Naive B cell (primary cell): ENCODE data around the gene GAN. TPM values are rescaled to one million over a fixed set of nuclear protein-coding genes. Genes with fewer than 3 reads are reported as not detected.
"Not testable (repeated sequence)": the region's sequence is repeated elsewhere in the genome, so short reads cannot be mapped to it uniquely, and the experiment has no call there.

Experiments used
- ATAC-seq, 2 donors: fragments of 150-1000 bp; cut with Tn5 transposase; 2 replicates each; pipeline ENCODE4 v1.10.0; 2021; ENCODE audit warnings: low read depth in 2 of 2, mild to moderate bottlenecking in 2 of 2, moderate library complexity in 2 of 2
- DNase-seq: peaks from one replicate; pipeline ENCODE4 v3.0.0; 2022
- H3K27ac Mint-ChIP-seq, 6 donors: one replicate each; pipeline ENCODE4 v1.8.0; 2020 to 2022; ENCODE audit warnings: mild to moderate bottlenecking in 6 of 6, mixed read lengths in 6 of 6, moderate library complexity in 5 of 6, inconsistent platforms in 2 of 6
- H3K27me3 Mint-ChIP-seq, 3 donors: one replicate each; pipeline ENCODE4 v1.8.0; 2021 to 2022; ENCODE audit warnings: mixed read lengths in 3 of 3, mild to moderate bottlenecking in 1 of 3
- H3K36me3 Mint-ChIP-seq, 2 donors: one replicate each; pipeline ENCODE4 v1.8.0; 2020 to 2022; ENCODE audit warnings: mixed read lengths in 2 of 2, inconsistent platforms in 1 of 2, mild to moderate bottlenecking in 1 of 2
- H3K4me1 Mint-ChIP-seq, 3 donors: one replicate each; pipeline ENCODE4 v1.8.0; 2020 to 2022; ENCODE audit warnings: mixed read lengths in 3 of 3, inconsistent platforms in 1 of 3, mild to moderate bottlenecking in 1 of 3, moderate library complexity in 1 of 3
- H3K4me3 Mint-ChIP-seq, 8 donors: one replicate each; pipeline ENCODE4 v1.8.0; 2020 to 2022; ENCODE audit warnings: mild to moderate bottlenecking in 8 of 8, mixed read lengths in 8 of 8, moderate library complexity in 8 of 8, inconsistent platforms in 2 of 8
- H3K9me3 Mint-ChIP-seq, 7 donors: one replicate each; pipeline ENCODE4 v1.8.0; 2020 to 2022; ENCODE audit warnings: mixed read lengths in 7 of 7, mild to moderate bottlenecking in 5 of 7, inconsistent platforms in 2 of 7, moderate library complexity in 1 of 7
- polyA plus RNA-seq, 6 donors: library from polyadenylated mRNA; unstranded; fragments of 300-500 nt; fragmentation: Illumina TruSeq; gene quantifications; one replicate each; pipeline ENCODE4 v1.2.3, GENCODE V29; 2021; ENCODE audit warnings: low read depth in 6 of 6

Gene GAN
- polyA plus RNA-seq, 6 donors from 2014 or later = 0.49 to 2.5 (median 1.6) TPM

- peak overlapping the region in 5 of 8 donors; percentile 12 to 52 (median 26) for H3K4me3 Mint-ChIP-seq
- H3K27me3 Mint-ChIP-seq = peaks cover 0 to 2% (median 0%) of the 10 kb centered on the region in 3 donors
- no peaks in the 10 kb centered on the region for H3K36me3 Mint-ChIP-seq
- peaks cover 0 to 3% (median 0%) of the 10 kb centered on the region in 7 donors for H3K9me3 Mint-ChIP-seq
- peaks cover 0 to 10% (median 5%) of the 10 kb centered on the region in 3 donors for H3K4me1 Mint-ChIP-seq
- ATAC-seq = no peak
- H3K27ac Mint-ChIP-seq = peak overlapping the region in 3 of 6 donors; percentile 57 to 75 (median 60)
- no peak for DNase-seq
Observed at GRCh38 chr16:81403208-81403600, 88.4 kb downstream of the GAN start.

DNA sequence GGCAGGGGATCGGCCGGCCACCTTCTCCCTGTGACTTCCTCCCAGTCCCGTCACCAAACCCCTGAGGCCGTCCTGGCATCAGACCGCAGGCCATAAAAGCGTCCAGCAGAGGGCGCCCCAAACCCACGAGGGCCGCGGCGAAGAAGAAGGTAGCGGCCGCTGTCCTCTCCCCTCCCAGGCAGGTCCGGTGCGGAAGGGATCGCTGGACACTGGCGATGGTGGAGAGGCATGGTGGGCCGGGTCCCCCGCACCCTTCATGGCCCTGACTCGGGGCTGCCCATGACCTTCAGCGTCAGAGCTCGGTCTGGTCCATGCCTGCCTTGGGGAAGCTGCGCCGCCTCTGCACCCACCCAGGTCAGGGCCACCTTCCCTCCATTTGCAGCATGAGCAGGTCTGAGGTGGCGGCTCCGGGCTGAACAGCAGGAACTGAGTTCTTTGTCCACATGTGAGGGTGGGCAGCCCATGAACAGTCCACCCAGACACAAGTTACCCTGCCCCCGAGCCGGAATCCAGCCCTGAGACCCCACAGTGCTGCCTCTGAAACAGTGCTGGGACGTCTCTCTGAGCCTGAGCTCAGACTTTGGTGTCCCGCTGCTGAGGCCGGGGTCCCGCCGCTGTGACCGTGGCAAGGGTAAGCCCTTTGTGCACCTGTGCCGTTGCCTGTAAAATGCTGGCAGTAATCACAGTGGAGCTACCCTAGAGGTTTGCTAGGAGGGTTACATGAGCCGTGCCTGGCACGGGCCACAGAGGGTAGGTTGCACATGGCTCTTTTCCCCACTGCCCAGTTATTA, 89.0 kb downstream of the GAN start:
- ATAC-seq (peak; percentile 94 to 95), DNase-seq (peak; percentile 79)
- H3K27me3 Mint-ChIP-seq = peaks cover 0 to 8% (median 4%) of the 10 kb centered on the region in 3 donors
- peak overlapping the region in 3 of 6 donors; percentile 57 to 75 (median 60) for H3K27ac Mint-ChIP-seq
- peak overlapping the region in 5 of 8 donors; percentile 12 to 64 (median 47) for H3K4me3 Mint-ChIP-seq
- peaks cover under 1 to 10% (median 5%) of the 10 kb centered on the region in 3 donors for H3K4me1 Mint-ChIP-seq
- peaks cover 0 to 3% (median 0%) of the 10 kb centered on the region in 7 donors for H3K9me3 Mint-ChIP-seq
- H3K36me3 Mint-ChIP-seq = no peaks in the 10 kb centered on the region

DNA sequence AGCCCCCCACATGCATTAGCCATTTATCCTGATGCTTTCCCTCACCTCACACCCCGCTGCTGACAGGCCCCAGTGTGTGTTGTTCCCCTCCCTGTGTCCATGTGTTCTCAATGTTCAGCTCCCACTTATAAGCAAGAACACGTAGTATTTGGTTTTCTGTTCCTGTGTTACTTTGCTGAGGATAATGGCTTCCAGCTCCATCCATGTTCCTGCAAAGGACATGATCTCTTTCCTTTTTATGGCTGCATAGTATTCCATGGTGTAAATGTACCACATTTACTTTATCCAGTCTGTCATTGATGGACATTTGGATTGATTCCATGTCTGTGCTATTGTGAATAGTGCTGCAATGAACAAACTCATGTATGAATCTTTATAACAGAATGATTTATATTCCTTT, 90.2 kb downstream of the GAN start:
- DNase-seq, H3K4me1 Mint-ChIP-seq, ATAC-seq, H3K9me3 Mint-ChIP-seq, H3K36me3 Mint-ChIP-seq, H3K27ac Mint-ChIP-seq: not testable (repeated sequence)
- peaks cover 0 to 17% (median 10%) of the 10 kb centered on the region in 3 donors for H3K27me3 Mint-ChIP-seq
- peak overlapping the region in 1 of 8 donors; percentile 40 for H3K4me3 Mint-ChIP-seq

DNA sequence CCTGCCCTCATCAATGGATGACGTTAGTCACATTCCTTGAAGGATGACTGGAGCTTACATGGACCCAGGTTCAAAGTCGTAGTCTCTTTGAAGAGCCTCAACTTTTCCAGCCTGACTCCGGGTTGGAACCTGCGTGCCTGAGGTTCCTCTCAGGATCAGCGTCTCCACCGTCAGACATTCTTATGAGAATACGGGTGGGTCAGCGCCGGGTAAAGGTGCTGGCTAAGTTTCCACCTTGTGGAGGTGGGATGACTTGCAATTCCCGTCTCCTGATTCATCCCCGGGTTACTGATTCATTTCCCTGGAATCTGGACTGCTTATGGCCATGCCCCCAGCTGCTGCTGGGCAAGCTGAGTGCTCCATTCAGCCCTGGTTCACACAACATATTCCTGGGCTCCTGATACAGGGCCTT, 90.9 kb downstream of the GAN start:
- Mint-ChIP-seq H3K4me3 (no peak overlapping the region), H3K36me3 (no peaks in the 10 kb centered on the region), H3K27me3 (peaks cover 0 to 18% (median 10%) of the 10 kb centered on the region in 3 donors), H3K27ac (no peak overlapping the region), H3K9me3 (no peaks in the 10 kb centered on the region), H3K4me1 (peaks cover 4 to 10% (median 7%) of the 10 kb centered on the region in 3 donors)
- ATAC-seq = no peak
- no peak for DNase-seq

DNA sequence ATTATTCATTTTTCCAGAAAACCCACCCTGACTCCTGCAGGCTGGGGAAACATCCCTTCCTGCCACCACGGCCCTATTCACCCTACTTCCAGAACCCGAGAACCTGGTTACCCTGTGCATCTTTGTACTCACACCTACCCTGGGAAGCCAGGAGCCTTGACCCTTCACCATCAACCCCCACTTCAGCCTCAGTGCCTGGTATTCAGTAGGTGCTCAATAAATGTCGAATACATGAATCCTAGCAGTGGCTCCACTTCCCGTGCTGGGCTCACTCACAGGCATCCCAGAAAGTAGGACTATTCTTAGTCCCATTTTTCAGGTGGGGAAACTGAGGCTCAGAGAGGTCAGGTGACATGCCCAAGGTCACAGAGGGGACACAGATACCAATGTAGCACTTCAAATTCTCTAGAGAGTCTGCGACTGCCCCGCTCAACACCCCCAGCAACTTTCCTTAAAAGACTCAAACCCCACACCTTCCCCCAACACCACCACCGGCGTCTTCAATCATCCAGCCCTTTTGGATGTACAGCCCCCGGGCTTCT, 93.7 kb downstream of the GAN start:
- Mint-ChIP-seq H3K4me1 (peaks cover 4 to 10% (median 8%) of the 10 kb centered on the region in 3 donors), H3K27ac (peak overlapping the region in 2 of 6 donors; percentile 9 to 71), H3K9me3 (no peaks in the 10 kb centered on the region), H3K36me3 (no peaks in the 10 kb centered on the region), H3K4me3 (peak overlapping the region in 1 of 8 donors; percentile 47), H3K27me3 (peaks cover 0 to 22% (median 10%) of the 10 kb centered on the region in 3 donors)
- ATAC-seq = no peak
- no peak for DNase-seq

DNA sequence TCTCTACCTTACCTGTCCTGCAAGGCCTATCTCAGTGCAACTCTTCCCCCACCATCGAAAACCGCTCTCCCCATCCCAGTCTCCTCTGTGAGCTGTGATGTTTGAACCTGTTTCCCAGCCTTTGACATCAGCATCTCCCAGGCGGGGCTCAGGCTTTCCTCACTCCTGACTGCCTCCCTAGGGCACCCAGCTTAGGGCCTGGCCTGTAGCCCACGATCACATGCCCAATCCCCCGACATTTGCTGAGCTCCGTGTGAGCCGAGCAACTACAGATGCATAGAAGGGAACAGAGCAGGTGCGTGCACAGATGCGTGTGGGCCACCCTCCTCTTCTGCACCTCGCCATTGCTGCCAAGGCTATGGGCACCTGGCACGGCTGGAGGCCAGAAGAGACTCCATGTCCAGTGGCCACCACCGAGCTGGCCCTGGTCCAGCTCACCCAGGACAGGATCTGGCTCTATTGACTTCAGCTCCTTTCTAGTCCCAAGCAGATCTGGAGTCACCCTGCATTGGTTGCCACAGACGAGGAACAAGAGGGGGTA, 94.3 kb downstream of the GAN start:
- no peak for DNase-seq
- Mint-ChIP-seq H3K27ac (peak overlapping the region in 1 of 6 donors; percentile 9), H3K4me3 (no peak overlapping the region), H3K4me1 (peaks cover 4 to 10% (median 7%) of the 10 kb centered on the region in 3 donors), H3K36me3 (no peaks in the 10 kb centered on the region), H3K27me3 (peaks cover 0 to 22% (median 10%) of the 10 kb centered on the region in 3 donors), H3K9me3 (no peaks in the 10 kb centered on the region)
- ATAC-seq = no peak

- peaks cover 0 to 22% (median 10%) of the 10 kb centered on the region in 3 donors for H3K27me3 Mint-ChIP-seq
- no peak overlapping the region for H3K4me3 Mint-ChIP-seq
- peaks cover 4 to 8% (median 5%) of the 10 kb centered on the region in 3 donors for H3K4me1 Mint-ChIP-seq
- DNase-seq = no peak
- no peaks in the 10 kb centered on the region for H3K36me3 Mint-ChIP-seq
- no peak overlapping the region for H3K27ac Mint-ChIP-seq
- H3K9me3 Mint-ChIP-seq = no peaks in the 10 kb centered on the region
- ATAC-seq = no peak
Observed at GRCh38 chr16:81410643-81411293, 96.0 kb downstream of the GAN start.

- no peaks in the 10 kb centered on the region for H3K36me3 Mint-ChIP-seq
- no peak overlapping the region for H3K27ac Mint-ChIP-seq
- H3K4me1 Mint-ChIP-seq = peaks cover 0 to 8% (median 4%) of the 10 kb centered on the region in 3 donors
- no peaks in the 10 kb centered on the region for H3K9me3 Mint-ChIP-seq
- ATAC-seq (no peak), DNase-seq (no peak)
- no peak overlapping the region for H3K4me3 Mint-ChIP-seq
- H3K27me3 Mint-ChIP-seq = peaks cover 0 to 18% (median 10%) of the 10 kb centered on the region in 3 donors
Observed at GRCh38 chr16:81413245-81413990, 98.7 kb downstream of the GAN start.

GRCh38 chr16:81415751-81416150, 101.0 kb downstream of the GAN start:
- Mint-ChIP-seq H3K36me3 (no peaks in the 10 kb centered on the region), H3K9me3 (no peaks in the 10 kb centered on the region), H3K27ac (no peak overlapping the region), H3K4me3 (no peak overlapping the region), H3K4me1 (peaks cover 0 to 10% (median 3%) of the 10 kb centered on the region in 3 donors), H3K27me3 (peaks cover 0 to 3% (median 0%) of the 10 kb centered on the region in 3 donors)
- ATAC-seq (no peak), DNase-seq (no peak)

DNA sequence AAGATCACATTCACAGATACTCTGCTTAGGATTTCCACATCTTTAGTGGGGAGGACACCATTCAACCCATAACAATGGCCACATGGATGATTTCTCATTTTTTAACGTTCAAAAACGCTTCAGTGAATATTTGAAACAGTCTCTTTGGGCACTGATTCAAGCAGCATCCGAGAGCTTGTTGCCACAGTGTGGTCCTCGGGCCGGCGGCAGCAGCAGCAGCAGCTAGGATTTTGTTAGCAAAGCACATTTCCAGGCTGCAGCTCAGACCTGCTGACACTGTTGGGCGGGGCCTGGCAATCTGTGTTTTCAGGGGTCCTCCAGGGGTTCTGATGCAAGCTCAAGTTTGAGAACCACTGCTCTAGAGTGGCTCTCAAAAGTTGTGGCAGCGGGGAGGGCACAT, 102.0 kb downstream of the GAN start:
- Mint-ChIP-seq H3K27ac (no peak overlapping the region), H3K4me1 (peaks cover 3 to 12% (median 12%) of the 10 kb centered on the region in 3 donors), H3K27me3 (no peaks in the 10 kb centered on the region), H3K36me3 (no peaks in the 10 kb centered on the region), H3K4me3 (no peak overlapping the region), H3K9me3 (no peaks in the 10 kb centered on the region)
- no peak for DNase-seq
- ATAC-seq = no peak

DNA sequence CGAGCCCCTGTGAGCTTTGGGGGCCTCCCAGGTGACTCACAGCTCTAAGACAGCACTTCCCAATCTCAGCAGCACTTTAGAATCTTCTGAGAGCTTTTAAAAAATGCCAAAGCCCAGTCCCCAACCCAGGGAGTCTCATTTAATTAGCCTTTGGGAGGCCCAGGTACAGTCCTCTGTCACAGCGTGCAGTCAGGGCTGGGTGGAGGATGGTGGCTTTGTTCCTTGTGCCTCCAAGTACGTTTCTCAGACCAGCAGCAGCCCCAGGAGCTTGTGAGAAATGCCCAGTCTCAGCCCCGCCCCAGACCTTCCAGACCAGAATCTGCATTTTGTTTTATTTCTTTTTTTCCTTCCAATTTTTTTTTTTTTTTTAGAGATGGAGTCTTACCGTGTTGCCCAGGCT, 102.4 kb downstream of the GAN start:
- peak overlapping the region in 3 of 6 donors; percentile 30 to 52 (median 51) for H3K27ac Mint-ChIP-seq
- H3K36me3 Mint-ChIP-seq = no peaks in the 10 kb centered on the region

DNA sequence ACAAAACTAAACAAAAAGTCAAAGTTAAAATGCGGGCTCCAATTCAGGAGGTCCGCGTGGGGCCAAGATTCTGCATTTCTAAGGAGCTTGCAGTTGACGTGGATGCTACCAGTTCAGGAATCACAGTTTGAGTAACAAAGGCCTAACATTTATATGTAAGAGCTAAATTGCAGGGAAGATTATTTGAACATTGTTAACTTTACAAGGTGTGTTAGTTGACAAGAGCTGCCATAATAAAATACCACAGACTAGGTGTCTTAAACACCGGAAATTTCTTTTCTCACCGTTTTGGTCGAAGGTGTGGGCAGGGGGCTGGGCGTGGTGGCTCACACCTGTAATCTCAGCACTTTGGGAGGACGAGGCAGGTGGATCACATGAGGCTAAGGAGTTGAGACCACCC, 105.0 kb downstream of the GAN start:
- H3K4me3 Mint-ChIP-seq = no peak overlapping the region
- H3K27me3 Mint-ChIP-seq = no peaks in the 10 kb centered on the region
- no peaks in the 10 kb centered on the region for H3K36me3 Mint-ChIP-seq
- peaks cover 0 to 2% (median 0%) of the 10 kb centered on the region in 7 donors for H3K9me3 Mint-ChIP-seq
- peaks cover 9 to 22% (median 17%) of the 10 kb centered on the region in 3 donors for H3K4me1 Mint-ChIP-seq
- no peak for DNase-seq
- no peak overlapping the region for H3K27ac Mint-ChIP-seq
- ATAC-seq = no peak

More for the DNA sequence above, 102.4 kb downstream of the GAN start:
- Mint-ChIP-seq H3K4me3 (no peak overlapping the region), H3K27me3 (no peaks in the 10 kb centered on the region), H3K4me1 (peaks cover 3 to 12% (median 12%) of the 10 kb centered on the region in 3 donors), H3K9me3 (no peaks in the 10 kb centered on the region)
- ATAC-seq (no peak), DNase-seq (no peak)

DNA sequence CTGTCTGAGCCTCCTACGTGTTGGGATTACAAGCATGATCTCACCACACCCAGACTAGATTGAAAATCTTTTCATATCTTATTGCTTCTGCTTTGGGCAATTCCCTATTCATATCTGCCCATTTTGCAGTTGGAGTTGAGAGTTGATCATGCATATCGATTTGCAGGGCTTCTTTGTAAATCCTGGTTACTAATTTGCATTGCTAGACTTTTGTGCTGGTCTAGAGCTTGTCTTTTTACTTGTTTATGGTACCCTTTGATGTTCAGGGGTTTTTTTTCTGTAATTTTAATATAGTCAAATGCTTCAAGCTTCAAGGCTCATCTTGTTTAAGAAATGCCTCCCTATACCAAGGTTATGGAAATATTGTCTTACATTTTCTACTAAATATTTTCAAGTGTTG, 106.4 kb downstream of the GAN start:
- Mint-ChIP-seq H3K4me3 (no peak overlapping the region), H3K4me1 (peaks cover 12 to 26% (median 25%) of the 10 kb centered on the region in 3 donors), H3K9me3 (peaks cover 0 to 4% (median 0%) of the 10 kb centered on the region in 7 donors), H3K27ac (peak overlapping the region in 1 of 6 donors; percentile 21), H3K27me3 (no peaks in the 10 kb centered on the region), H3K36me3 (no peaks in the 10 kb centered on the region)
- no peak for ATAC-seq
- DNase-seq = no peak
